Fibroblast of mammary gland (primary cell): Measurements from ENCODE around the gene SPINDOC.

Experiments used
- DNase-seq: peaks from one replicate; pipeline ENCODE4 v3.0.0-alpha.2; 2010; ENCODE audit warnings: low read depth
- H3K4me3 ChIP-seq: 2 replicates; pipeline ENCODE4 v1.5.1; 2011; ENCODE audit warnings: low read depth, mild to moderate bottlenecking, low read length, moderate library complexity; ENCODE audit not compliant: control insufficient read depth
- TF ChIP-seq, protein P1 (sequence below): conservative IDR thresholded peaks from 2 replicates; pipeline ENCODE4 v1.5.1; 2011; ENCODE audit warnings: low read depth, low read length, inconsistent platforms; ENCODE audit not compliant: control insufficient read depth, insufficient read depth

SPINDOC gene

DNA sequence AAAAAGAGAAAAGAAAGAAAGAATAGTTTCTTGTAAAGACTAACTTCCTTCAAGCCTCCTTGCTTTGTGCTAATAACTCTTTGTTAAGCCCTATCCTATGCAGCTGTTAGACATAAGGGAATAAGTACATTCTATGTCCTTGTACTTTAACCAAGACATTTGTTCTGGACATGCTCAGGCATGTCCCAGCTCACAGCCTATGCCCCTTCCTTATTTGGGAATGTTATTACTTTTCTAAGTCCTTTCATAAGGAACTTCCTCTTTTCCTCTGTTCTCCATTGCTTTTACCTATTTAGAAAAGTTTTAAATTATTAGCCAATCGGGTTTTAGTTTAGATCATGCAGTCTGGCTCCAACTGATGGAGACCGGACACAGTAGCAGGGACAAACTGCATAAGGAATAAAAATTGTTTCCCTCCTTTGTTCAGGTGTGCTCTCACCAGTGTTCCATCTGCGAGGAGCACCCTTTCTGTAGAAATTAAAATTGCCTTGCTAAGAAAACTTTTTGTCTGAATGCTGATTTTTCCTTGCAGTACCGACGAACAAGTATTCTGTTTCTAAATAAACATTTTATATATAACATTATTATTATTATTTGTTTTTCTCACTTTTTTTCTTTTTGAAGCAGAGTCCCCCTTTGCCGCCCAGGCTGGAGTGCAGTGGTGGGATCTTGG lies 21.6 kb upstream of the SPINDOC start:
- TF ChIP-seq, protein P1, sequence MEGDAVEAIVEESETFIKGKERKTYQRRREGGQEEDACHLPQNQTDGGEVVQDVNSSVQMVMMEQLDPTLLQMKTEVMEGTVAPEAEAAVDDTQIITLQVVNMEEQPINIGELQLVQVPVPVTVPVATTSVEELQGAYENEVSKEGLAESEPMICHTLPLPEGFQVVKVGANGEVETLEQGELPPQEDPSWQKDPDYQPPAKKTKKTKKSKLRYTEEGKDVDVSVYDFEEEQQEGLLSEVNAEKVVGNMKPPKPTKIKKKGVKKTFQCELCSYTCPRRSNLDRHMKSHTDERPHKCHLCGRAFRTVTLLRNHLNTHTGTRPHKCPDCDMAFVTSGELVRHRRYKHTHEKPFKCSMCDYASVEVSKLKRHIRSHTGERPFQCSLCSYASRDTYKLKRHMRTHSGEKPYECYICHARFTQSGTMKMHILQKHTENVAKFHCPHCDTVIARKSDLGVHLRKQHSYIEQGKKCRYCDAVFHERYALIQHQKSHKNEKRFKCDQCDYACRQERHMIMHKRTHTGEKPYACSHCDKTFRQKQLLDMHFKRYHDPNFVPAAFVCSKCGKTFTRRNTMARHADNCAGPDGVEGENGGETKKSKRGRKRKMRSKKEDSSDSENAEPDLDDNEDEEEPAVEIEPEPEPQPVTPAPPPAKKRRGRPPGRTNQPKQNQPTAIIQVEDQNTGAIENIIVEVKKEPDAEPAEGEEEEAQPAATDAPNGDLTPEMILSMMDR = no peak
- no peak overlapping the region for H3K4me3 ChIP-seq
- DNase-seq = peak; percentile 15

DNA sequence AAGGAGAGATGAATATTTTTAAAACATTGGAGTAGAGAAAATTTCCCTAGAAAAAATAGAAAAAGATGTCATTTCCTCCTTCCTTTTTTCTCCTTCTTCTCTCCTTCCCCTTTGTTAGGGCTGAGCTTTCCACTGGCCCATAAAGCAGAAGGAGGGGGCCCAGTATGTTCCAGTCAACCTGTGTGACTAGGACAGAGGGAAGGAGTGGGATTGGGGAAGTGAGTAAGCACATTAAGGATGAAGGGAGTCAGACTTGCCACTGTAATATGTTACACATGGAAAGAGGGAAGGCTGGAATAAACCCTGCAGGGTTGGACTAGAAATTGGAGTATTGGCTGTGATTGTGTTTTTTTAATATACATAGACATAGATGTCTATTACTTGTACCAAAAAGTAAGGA lies 20.1 kb upstream of the SPINDOC start:
- H3K4me3 ChIP-seq = no peak overlapping the region
- TF ChIP-seq, protein P1 = no peak
- peak; percentile 53 for DNase-seq

DNA sequence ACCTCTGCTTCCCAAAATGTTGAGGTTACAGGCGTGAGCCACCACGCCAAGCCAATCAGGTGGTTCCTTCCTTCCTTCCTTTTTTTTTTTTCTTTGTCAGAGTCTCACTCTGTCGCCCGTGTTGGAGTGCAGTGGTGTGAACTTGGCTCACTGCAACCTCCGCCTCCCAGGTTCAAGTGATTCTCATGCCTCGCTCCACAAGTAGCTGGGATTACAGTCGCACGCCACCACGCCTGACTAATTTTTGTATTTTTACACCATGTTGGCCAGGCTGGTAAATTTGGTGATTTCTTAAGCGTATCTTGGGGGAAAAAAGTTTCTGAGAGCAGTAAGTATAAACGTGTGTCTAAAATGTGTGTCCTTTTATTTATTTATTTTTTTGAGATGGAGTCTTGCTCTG lies 18.2 kb upstream of the SPINDOC start:
- TF ChIP-seq, protein P1 = no peak
- no peak overlapping the region for H3K4me3 ChIP-seq
- no peak for DNase-seq

DNA sequence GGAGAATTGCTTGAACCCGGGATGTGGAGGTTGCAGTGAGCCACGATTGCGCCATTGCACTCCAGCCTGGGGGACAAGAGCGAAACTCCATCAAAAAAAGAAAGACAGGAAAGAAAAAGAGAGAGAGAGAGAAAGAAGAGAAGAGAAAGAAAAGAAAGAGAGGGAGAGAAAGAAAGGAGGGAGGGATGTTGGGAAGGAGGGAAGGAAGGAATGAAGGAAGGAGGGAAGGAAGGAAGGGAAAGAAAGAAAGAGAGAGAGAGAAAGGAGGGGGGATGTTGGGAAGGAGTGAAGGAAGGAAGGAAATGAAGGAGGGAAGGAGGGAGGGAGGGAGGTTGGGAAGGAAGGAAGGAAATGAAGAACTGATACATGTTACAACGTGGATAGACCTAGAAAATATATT lies 12.3 kb upstream of the SPINDOC start:
- DNase-seq = no peak
- no peak overlapping the region for H3K4me3 ChIP-seq
- TF ChIP-seq, protein P1 = no peak

DNA sequence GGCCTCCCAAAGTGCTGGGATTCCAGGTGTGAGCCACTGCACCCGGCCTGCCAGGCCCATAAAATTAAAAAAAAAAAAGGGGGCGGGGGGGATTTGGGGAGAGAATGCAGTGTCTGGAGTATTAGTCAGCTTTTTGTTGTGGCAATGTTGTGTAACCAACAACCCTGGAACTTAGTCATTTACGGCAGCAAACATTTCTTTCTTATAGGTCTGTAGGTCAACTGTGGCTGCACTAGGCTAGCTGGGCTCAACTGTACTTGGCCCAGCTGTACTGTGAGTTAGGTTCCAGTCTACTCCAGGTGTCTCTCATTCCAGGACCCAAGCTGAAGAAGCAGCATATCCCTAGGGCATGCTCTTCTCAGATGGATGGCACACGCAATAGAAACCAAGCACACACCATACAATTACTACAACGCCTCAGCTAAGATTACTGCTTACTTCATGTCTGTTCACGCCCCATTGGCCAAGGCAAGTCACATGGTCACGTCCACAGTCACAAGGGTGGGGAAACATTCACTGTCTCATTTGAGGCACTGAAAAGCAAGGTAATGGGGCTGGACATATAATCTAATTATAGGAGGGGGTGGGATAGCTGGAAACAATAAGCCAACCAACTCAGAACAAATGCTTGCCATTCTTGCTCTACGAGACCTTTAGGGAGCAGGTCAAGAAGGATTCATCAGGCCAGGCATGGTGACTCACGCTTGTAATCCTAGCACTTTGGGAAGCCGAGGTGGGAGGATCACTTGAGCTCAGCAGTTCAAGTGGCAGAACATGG lies 10.4 kb upstream of the SPINDOC start:
- peak; percentile 83 for DNase-seq
- H3K4me3 ChIP-seq = no peak overlapping the region
- TF ChIP-seq, protein P1 = no peak

DNA sequence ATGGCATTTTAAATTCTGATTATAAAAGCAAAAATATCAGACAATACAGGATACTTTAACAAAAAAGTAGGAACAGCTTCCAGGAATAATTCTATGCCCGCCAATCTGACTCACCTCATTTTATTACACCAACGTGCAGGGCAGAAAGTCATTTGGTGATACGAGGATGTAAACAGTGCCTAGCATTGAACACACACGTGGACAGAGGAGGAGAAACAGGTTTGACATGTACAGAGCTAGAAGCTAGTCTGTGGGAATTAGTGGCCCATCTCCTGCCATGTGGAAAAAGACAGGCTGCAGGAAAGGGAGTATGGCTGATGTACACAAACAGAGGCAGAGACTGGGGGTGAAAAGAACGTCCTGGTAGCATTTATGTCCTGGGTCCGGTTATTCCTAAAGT lies 9.0 kb upstream of the SPINDOC start:
- DNase-seq = no peak
- no peak overlapping the region for H3K4me3 ChIP-seq
- TF ChIP-seq, protein P1 = no peak
